SK-N-SH treated with all-trans-retinoic acid at 6 μM for 48 hours (cell line): ENCODE data around the gene TPBGL.
A peak's percentile ranks its signal among the peaks of the same experiment; 100 is the strongest.

Experiments
- ATAC-seq: fragments of 200-7000 bp; cut with Tn5 transposase; 3 replicates; pipeline ENCODE4 v1.9.1; 2020; ENCODE audit warnings: mild to moderate bottlenecking, moderate library complexity
- ARNTL ChIP-seq: fragments of 450-650 bp; formaldehyde crosslinking; IDR thresholded peaks from 2 replicates; pipeline ENCODE4 v1.5.0; 2020; ENCODE audit warnings: low read depth, mild to moderate bottlenecking, moderate library complexity, borderline replicate concordance
- BACH2 ChIP-seq: fragments of 250-450 bp; sonication (Bioruptor Pico); IDR thresholded peaks from 2 replicates; pipeline ENCODE4 v1.9.0; 2021; ENCODE audit warnings: mild to moderate bottlenecking, borderline replicate concordance
- CSDC2 ChIP-seq: fragments of 250-450 bp; sonication (Bioruptor Pico); IDR thresholded peaks from 2 replicates; pipeline ENCODE4 v1.5.0; 2020; ENCODE audit warnings: mild to moderate bottlenecking, moderate library complexity
- ESRRG ChIP-seq: fragments of 250-450 bp; sonication (Bioruptor Pico); IDR thresholded peaks from 2 replicates; pipeline ENCODE4 v1.6.1; 2021; ENCODE audit warnings: mild to moderate bottlenecking
- ISL1 ChIP-seq: fragments of 250-450 bp; sonication (Bioruptor Pico); IDR thresholded peaks from 2 replicates; pipeline ENCODE4 v2.1.2; 2022; ENCODE audit warnings: mild to moderate bottlenecking, moderate library complexity
- OSR1 ChIP-seq: fragments of 250-450 bp; sonication (Bioruptor Pico); IDR thresholded peaks from 2 replicates; pipeline ENCODE4 v1.8.0; 2022; ENCODE audit warnings: moderate library complexity, mild to moderate bottlenecking, inconsistent platforms
- PPARA ChIP-seq: fragments of 250-450 bp; sonication (Bioruptor Pico); IDR thresholded peaks from 2 replicates; pipeline ENCODE4 v1.5.0; 2020; ENCODE audit warnings: mild to moderate bottlenecking, borderline replicate concordance
- RARB ChIP-seq: fragments of 250-450 bp; sonication (Bioruptor Pico); IDR thresholded peaks from 2 replicates; pipeline ENCODE4 v1.8.0; 2021; ENCODE audit warnings: mild to moderate bottlenecking, moderate library complexity
- SNAI2 ChIP-seq: fragments of 250-450 bp; sonication (Bioruptor Pico); IDR thresholded peaks from 2 replicates; pipeline ENCODE4 v1.5.0; 2020; ENCODE audit warnings: mild to moderate bottlenecking, moderate library complexity
- TCF4 ChIP-seq: fragments of 250-450 bp; sonication (Bioruptor Pico); IDR thresholded peaks from 2 replicates; pipeline ENCODE4 v1.8.0; 2021; ENCODE audit warnings: mild to moderate bottlenecking, moderate library complexity, borderline replicate concordance
- TOX ChIP-seq: fragments of 250-450 bp; sonication (Bioruptor Pico); IDR thresholded peaks from 2 replicates; pipeline ENCODE4 v1.8.0; 2021; ENCODE audit warnings: mild to moderate bottlenecking, moderate library complexity, borderline replicate concordance
- TSHZ2 ChIP-seq: fragments of 250-450 bp; sonication (Bioruptor Pico); IDR thresholded peaks from 2 replicates; pipeline ENCODE4 v1.5.0; 2020; ENCODE audit warnings: mild to moderate bottlenecking, moderate library complexity
- ZC3H10 ChIP-seq: fragments of 250-450 bp; sonication (Bioruptor Pico); IDR thresholded peaks from 2 replicates; pipeline ENCODE4 v1.5.1; 2021; ENCODE audit warnings: mild to moderate bottlenecking, moderate library complexity
- ZFP3 ChIP-seq: fragments of 250-450 bp; sonication (Bioruptor Pico); IDR thresholded peaks from 2 replicates; pipeline ENCODE4 v1.5.0; 2020; ENCODE audit warnings: mild to moderate bottlenecking, moderate library complexity
- ZFP30 ChIP-seq: fragments of 450-650 bp; formaldehyde crosslinking; IDR thresholded peaks from 2 replicates; pipeline ENCODE4 v1.5.0; 2022; ENCODE audit warnings: mild to moderate bottlenecking, moderate library complexity
- ZNF70 ChIP-seq: fragments of 450-650 bp; formaldehyde crosslinking; IDR thresholded peaks from 2 replicates; pipeline ENCODE4 v1.5.0; 2020; ENCODE audit warnings: mild to moderate bottlenecking, moderate library complexity
- ZNF8 ChIP-seq: fragments of 450-650 bp; formaldehyde crosslinking; IDR thresholded peaks from 2 replicates; pipeline ENCODE4 v1.5.0; 2020; ENCODE audit warnings: mild to moderate bottlenecking, moderate library complexity
- TF ChIP-seq, protein P1 (sequence below): fragments of 250-450 bp; sonication (Bioruptor Pico); IDR thresholded peaks from 2 replicates; pipeline ENCODE4 v1.5.1; 2020; ENCODE audit warnings: low read depth, mild to moderate bottlenecking, moderate library complexity
- TF ChIP-seq, protein P2 (sequence below): fragments of 250-450 bp; sonication (Bioruptor Pico); IDR thresholded peaks from 2 replicates; pipeline ENCODE4 v1.8.0; 2021; ENCODE audit warnings: low read depth, mild to moderate bottlenecking, moderate library complexity, borderline replicate concordance
- TF ChIP-seq, protein P3 (sequence below): fragments of 250-450 bp; sonication (Bioruptor Pico); IDR thresholded peaks from 2 replicates; pipeline ENCODE4 v1.5.1; 2021; ENCODE audit warnings: mild to moderate bottlenecking, moderate library complexity
- TF ChIP-seq, protein P4 (sequence below): fragments of 250-450 bp; sonication (Bioruptor Pico); IDR thresholded peaks from 2 replicates; pipeline ENCODE4 v1.8.0; 2020; ENCODE audit warnings: mild to moderate bottlenecking, moderate library complexity, borderline replicate concordance

The TPBGL gene

DNA sequence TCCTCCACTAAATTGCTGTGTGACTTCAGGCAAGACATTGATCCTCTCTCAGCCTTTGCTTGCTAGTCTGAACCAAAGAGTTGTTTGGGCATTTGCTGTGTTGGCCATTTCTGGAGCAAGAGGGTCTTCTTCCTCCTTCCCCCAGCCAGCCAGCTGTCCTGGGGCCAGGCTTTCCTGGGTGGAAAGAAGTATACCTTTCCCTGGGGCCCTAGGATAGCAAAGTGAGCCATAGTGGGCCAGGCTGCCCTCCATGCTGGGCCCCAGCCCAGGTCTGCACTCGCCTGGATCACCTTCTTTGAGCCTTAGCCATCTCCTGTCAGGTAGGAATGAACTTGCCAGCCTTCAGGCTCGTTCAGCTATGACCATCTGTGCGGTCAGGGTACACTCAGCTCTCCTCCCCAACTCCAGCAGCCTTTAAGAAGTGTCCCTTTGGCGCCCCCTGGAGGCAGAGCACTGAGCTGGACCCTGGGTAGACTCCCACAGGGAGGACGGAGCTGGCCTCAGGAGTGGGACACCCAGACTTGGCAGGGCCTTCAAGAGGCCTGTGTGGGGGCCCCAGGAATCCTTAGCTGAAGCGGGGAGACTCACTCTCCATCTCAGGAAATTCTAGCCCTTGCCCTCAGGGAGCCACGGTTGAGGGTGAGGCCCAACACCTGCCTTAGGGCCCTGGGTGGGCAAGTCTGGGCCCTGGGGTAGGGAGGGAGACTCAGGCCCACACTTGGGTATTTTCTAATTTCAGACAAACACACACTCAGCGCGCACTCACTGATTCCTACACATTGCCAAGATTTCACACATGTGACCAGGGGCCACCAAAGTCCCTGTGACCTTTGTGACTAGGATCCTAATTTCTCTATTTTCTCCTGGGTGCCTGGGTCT lies 35.6 kb upstream of the TPBGL start:
- peak; percentile 100 for ATAC-seq
- TF ChIP-seq ARNTL (CRISPR knock-in tag) (no peak), ZNF8 (no peak), ZFP30 (CRISPR knock-in tag) (no peak), ISL1 (CRISPR knock-in tag) (no peak), TCF4 (no peak), CSDC2 (CRISPR knock-in tag) (no peak), TOX (no peak)
- TF ChIP-seq, protein P1, sequence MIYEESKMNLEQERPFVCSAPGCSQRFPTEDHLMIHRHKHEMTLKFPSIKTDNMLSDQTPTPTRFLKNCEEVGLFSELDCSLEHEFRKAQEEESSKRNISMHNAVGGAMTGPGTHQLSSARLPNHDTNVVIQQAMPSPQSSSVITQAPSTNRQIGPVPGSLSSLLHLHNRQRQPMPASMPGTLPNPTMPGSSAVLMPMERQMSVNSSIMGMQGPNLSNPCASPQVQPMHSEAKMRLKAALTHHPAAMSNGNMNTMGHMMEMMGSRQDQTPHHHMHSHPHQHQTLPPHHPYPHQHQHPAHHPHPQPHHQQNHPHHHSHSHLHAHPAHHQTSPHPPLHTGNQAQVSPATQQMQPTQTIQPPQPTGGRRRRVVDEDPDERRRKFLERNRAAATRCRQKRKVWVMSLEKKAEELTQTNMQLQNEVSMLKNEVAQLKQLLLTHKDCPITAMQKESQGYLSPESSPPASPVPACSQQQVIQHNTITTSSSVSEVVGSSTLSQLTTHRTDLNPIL (CRISPR knock-in tag), result no peak
- TF ChIP-seq, protein P2, sequence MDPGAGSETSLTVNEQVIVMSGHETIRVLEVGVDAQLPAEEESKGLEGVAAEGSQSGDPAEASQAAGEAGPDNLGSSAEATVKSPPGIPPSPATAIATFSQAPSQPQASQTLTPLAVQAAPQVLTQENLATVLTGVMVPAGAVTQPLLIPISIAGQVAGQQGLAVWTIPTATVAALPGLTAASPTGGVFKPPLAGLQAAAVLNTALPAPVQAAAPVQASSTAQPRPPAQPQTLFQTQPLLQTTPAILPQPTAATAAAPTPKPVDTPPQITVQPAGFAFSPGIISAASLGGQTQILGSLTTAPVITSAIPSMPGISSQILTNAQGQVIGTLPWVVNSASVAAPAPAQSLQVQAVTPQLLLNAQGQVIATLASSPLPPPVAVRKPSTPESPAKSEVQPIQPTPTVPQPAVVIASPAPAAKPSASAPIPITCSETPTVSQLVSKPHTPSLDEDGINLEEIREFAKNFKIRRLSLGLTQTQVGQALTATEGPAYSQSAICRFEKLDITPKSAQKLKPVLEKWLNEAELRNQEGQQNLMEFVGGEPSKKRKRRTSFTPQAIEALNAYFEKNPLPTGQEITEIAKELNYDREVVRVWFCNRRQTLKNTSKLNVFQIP (CRISPR knock-in tag), result no peak
- TF ChIP-seq, all 23 proteins: peak for 0

DNA sequence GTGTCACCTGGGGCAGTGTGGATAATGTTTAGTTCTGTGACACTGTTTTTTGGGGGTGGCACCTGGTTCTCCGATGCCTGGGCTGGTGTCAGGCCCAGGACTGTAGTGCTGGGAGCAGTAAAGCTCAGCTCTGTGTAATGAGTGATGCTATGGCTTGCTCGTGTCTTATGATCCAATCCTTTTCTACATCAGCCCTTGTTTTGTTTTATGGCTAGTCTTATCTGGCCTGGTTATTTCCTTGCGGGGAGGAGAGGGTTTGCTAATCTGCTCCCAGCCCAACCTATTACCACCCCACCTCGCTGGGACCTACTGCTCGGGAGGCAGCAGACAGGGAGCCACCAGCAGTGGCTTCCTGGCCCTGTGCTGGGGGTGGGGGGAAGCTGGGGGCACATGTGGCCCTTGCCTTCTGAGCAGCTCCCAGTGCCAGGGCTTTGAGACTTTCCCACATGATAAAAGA lies 35.0 kb upstream of the TPBGL start:
- no peak for ATAC-seq
- TF ChIP-seq OSR1 (no peak), BACH2 (CRISPR knock-in tag) (no peak), ZNF70 (no peak), ZC3H10 (no peak), SNAI2 (no peak), TOX (no peak), ESRRG (no peak)
- TF ChIP-seq, protein P1 (CRISPR knock-in tag), result no peak

DNA sequence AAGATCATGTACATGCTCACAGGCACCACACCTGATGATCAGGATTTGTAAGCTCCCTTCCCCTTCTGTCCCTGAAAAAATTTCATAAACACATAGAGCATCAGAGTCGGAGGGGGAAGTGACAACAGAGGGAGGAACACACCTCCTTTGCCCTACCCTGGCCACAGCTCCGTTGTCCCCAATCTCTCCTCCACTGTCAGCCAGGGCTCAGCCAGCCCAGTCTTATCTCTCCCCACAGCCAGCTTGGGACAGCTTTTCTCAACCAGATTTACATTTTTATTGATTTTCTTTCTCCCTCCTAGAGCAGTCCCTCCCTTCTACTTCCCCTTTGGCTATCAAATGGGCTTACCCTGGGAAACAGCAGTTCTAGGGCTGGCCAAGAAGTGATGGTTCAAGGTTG lies 32.1 kb upstream of the TPBGL start:
- ATAC-seq, result no peak
- TF ChIP-seq ESRRG (no peak), ZFP30 (CRISPR knock-in tag) (no peak), RARB (no peak), ZFP3 (CRISPR knock-in tag) (no peak), ZC3H10 (no peak), PPARA (CRISPR knock-in tag) (no peak), ARNTL (CRISPR knock-in tag) (no peak), TSHZ2 (no peak), ISL1 (CRISPR knock-in tag) (no peak)
- TF ChIP-seq, protein P3, sequence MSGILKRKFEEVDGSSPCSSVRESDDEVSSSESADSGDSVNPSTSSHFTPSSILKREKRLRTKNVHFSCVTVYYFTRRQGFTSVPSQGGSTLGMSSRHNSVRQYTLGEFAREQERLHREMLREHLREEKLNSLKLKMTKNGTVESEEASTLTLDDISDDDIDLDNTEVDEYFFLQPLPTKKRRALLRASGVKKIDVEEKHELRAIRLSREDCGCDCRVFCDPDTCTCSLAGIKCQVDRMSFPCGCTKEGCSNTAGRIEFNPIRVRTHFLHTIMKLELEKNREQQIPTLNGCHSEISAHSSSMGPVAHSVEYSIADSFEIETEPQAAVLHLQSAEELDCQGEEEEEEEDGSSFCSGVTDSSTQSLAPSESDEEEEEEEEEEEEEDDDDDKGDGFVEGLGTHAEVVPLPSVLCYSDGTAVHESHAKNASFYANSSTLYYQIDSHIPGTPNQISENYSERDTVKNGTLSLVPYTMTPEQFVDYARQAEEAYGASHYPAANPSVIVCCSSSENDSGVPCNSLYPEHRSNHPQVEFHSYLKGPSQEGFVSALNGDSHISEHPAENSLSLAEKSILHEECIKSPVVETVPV (CRISPR knock-in tag), result no peak

DNA sequence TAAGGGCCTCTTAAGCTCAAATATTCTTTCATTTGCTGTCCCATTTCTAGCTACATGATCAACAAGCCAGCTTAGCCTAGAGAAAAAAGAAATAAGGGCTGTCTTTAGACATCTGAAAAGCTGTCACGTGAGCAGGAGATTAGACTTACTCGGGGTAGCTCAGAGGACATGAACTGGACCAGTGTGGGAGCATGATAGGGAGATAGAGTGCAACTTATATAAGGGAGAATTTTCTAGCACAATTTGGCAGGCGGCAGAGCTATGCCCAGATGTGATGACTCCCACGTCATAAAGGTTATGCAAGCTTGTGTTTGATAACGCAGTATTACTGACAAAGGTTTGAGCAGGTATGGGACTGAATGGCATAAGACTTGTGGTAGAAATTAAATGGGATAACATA lies 28.2 kb upstream of the TPBGL start:
- no peak for ATAC-seq
- TF ChIP-seq ESRRG (no peak), PPARA (CRISPR knock-in tag) (no peak), CSDC2 (CRISPR knock-in tag) (no peak), ZNF8 (no peak), ZC3H10 (no peak), ARNTL (CRISPR knock-in tag) (no peak), ZFP30 (CRISPR knock-in tag) (no peak), RARB (no peak)
- TF ChIP-seq, protein P1 (CRISPR knock-in tag), result no peak
- TF ChIP-seq, protein P4, sequence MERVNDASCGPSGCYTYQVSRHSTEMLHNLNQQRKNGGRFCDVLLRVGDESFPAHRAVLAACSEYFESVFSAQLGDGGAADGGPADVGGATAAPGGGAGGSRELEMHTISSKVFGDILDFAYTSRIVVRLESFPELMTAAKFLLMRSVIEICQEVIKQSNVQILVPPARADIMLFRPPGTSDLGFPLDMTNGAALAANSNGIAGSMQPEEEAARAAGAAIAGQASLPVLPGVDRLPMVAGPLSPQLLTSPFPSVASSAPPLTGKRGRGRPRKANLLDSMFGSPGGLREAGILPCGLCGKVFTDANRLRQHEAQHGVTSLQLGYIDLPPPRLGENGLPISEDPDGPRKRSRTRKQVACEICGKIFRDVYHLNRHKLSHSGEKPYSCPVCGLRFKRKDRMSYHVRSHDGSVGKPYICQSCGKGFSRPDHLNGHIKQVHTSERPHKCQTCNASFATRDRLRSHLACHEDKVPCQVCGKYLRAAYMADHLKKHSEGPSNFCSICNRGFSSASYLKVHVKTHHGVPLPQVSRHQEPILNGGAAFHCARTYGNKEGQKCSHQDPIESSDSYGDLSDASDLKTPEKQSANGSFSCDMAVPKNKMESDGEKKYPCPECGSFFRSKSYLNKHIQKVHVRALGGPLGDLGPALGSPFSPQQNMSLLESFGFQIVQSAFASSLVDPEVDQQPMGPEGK (CRISPR knock-in tag), result no peak
